HL-60 (cell line): ENCODE data around the gene WRAP73.

Experiments used
- DNase-seq, 2 experiments: peaks; one replicate each; pipeline ENCODE4 v3.0.0-alpha.2; 2010 to 2020; ENCODE audit warnings: low read depth in 1 of 2, low spot score in 1 of 2
- H3K27ac ChIP-seq: fragments of 250-450 bp; sonication (Bioruptor Pico); replicated peaks from 2 replicates; pipeline ENCODE4 v1.5.1; 2020; ENCODE audit warnings: mild to moderate bottlenecking, moderate library complexity
- H3K27me3 ChIP-seq: fragments of 250-450 bp; sonication (Bioruptor Pico); 2 replicates; pipeline ENCODE4 v1.5.1; 2021; ENCODE audit warnings: mild to moderate bottlenecking, moderate library complexity; ENCODE audit not compliant: insufficient read depth, poor library complexity, severe bottlenecking
- H3K4me3 ChIP-seq: replicated peaks from 2 replicates; pipeline ENCODE4 v1.5.1; 2011; ENCODE audit warnings: mild to moderate bottlenecking, control low read depth, low read length; ENCODE audit not compliant: insufficient read depth
- CTCF ChIP-seq: IDR thresholded peaks from one replicate; pipeline ENCODE4 v1.5.1; 2011; ENCODE audit warnings: low read length, control low read depth, inconsistent platforms; ENCODE audit not compliant: insufficient read depth
- GABPA ChIP-seq: IDR thresholded peaks from 2 replicates; pipeline ENCODE4 v1.6.1; 2012; ENCODE audit warnings: low read depth
- POLR2AphosphoS5 ChIP-seq: IDR thresholded peaks from 2 replicates; pipeline ENCODE4 v1.6.1; 2012; ENCODE audit warnings: low read depth
- REST ChIP-seq: IDR thresholded peaks from 2 replicates; pipeline ENCODE4 v1.6.1; 2012; ENCODE audit warnings: low read depth; ENCODE audit not compliant: insufficient replicate concordance
- SPI1 ChIP-seq: IDR thresholded peaks from 2 replicates; pipeline ENCODE4 v1.6.1; 2012; ENCODE audit warnings: low read depth, mild to moderate bottlenecking, borderline replicate concordance

Gene WRAP73

GRCh38 chr1:3638027-3638426, 11.9 kb downstream of the WRAP73 start:
- TF ChIP-seq GABPA (no peak), SPI1 (no peak), REST (no peak), POLR2AphosphoS5 (no peak), CTCF (no peak)
- Histone ChIP-seq H3K27ac (no peak overlapping the region), H3K27me3 (no peaks in the 10 kb centered on the region)

DNA sequence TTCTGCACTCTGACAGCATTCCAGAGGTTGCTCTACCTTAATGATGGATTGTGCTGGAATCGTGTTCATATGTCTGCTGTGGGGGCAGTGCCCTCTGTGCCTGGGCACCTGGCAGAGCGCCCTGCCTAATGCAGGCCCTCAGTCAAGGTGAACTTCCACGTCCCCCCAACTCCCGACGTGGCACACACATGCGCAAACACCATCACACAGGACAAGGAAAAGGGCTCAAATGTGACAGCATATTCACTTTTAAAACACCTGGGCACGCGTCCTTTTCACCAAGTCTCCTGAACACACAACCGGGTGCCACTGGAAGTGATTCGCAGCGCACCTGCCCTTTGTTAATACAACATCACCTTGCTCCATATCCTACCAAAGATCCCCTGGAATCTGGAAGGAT, 13.4 kb downstream of the WRAP73 start:
- no peak overlapping the region for H3K4me3 ChIP-seq
- H3K27ac ChIP-seq, result no peak overlapping the region
- DNase-seq, result no peak
- no peaks in the 10 kb centered on the region for H3K27me3 ChIP-seq
- no peak for TF ChIP-seq SPI1
- TF ChIP-seq REST, result no peak
- TF ChIP-seq GABPA, result no peak
- no peak for TF ChIP-seq POLR2AphosphoS5
- no peak for TF ChIP-seq CTCF

More at GRCh38 chr1:3638027-3638426, 11.9 kb downstream of the WRAP73 start:
- no peak for DNase-seq
- no peak overlapping the region for H3K4me3 ChIP-seq

- no peaks in the 10 kb centered on the region for H3K27me3 ChIP-seq
- no peak for DNase-seq
- no peak for TF ChIP-seq POLR2AphosphoS5
- no peak for TF ChIP-seq SPI1
- no peak for TF ChIP-seq GABPA
- TF ChIP-seq CTCF, result no peak
- H3K4me3 ChIP-seq, result no peak overlapping the region
- H3K27ac ChIP-seq, result no peak overlapping the region
Measured at GRCh38 chr1:3636080-3636479, 13.8 kb downstream of the WRAP73 start.

DNA sequence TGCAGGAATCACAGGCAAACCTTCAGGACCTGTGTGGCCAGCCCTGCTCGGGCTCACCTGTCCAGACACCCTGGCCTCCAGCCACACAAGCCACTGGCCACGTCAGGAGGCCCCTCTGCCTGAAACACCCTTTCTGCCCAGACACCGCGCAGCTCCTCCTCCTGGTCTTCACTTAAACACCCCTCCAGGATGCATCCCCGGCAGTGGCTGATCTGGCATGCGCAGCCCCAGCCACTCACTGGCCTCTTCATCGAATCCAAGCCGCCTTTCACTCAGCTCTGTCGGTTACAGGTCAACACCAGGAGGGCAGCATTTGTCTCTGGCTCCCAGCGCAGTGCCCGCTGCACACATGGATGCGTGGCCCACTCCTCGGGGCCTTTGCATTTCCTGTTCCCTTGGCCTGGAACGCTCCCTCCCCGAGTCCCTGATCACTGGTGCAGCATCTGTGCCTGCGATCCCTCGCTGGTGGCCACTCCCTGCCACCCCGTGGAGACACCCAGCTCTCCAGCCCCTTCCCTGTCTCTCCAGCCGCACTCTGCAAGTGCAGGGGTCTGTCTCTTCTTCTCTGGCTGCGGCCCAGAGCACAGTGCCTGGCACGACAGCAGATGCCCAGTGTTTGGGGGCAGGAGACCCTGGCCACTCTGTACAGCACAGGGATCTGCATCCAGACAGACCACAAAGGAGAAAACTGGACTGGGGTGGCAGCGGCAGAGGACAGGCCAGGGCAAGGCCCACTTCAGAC, 15.7 kb downstream of the WRAP73 start:
- Histone ChIP-seq H3K27me3 (no peaks in the 10 kb centered on the region), H3K27ac (no peak overlapping the region), H3K4me3 (no peak overlapping the region)
- no peak for TF ChIP-seq POLR2AphosphoS5
- no peak for DNase-seq
